GM18951 (cell line): ENCODE data around the gene NAGPA.

Experiments
- POLR2A ChIP-seq: IDR thresholded peaks from 4 replicates; pipeline ENCODE4 v1.6.1; 2011; ENCODE audit warnings: mild to moderate bottlenecking; ENCODE audit not compliant: insufficient read length, insufficient read depth; ENCODE audit errors: extremely low read depth
- in situ Hi-C: fragments of 300-500 bp; cut with MboI; formaldehyde crosslinking; loops from one replicate; pipeline ENCODE4 v1.12.0; 2022; ENCODE audit warnings: low sequenced_read_pairs, mixed read lengths, inconsistent platforms; ENCODE audit not compliant: unreplicated experiment

The NAGPA gene

DNA sequence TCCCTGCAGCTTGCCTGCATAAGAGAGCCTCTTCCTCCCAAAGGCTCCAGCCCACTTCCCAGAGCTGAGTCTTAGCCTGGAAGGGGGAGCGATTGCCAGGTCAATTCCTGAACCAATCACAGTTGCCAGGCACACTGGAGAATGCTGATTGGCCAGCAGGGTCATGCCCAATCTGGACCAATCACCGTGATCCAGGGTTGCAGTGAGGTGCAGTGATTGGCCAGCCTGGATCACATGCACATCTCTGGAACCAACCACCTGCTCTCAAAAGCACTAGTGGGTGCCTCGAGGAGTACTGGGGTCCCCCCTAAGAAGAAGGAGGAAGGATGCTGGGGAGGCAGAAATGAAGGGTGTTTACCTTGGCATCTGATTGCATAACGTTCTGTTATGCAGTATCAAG is 18.4 kb downstream of the NAGPA start:
- in situ Hi-C loops = no loop called here
- TF ChIP-seq POLR2A = no peak

DNA sequence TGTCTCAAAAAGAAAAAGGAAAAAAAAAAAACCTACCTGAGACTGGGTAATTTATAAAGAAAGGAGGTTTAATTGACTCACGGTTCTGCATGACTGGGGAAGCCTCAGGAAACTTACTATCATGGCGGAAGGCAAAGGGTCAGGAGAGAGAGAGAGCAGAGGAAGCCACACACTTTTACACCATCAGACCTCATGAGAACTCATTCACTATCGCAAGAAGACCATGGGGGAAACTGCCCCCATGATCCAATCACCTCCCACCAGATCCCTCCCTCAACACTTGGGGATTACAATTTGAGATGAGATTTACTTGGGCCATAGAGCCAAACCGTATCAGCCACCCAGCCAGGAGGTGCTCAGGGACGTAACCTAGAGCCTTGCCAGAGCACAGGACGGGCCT is 20.8 kb downstream of the NAGPA start:
- in situ Hi-C loops = no loop called here
- no peak for TF ChIP-seq POLR2A

DNA sequence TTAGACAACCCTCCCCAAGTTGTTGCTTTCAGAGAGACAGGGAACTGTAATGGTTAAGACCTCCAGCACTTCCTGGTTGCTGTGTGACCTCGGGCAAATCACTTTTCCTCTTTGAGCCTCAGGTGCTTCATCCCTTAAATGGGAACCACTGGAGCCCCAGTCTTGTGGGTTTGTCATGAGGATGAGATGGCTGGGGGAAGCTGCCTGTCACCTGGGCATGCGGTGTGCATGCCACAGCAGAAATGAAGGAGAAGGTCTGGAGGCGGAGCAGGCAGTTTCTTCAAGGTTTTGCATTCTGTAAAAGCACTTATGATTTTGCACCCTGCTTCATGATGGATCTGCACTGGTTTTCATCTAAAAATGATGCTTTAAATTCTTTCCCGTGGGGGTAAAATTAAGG is 22.1 kb downstream of the NAGPA start:
- TF ChIP-seq POLR2A = no peak
- in situ Hi-C loops = no loop called here

DNA sequence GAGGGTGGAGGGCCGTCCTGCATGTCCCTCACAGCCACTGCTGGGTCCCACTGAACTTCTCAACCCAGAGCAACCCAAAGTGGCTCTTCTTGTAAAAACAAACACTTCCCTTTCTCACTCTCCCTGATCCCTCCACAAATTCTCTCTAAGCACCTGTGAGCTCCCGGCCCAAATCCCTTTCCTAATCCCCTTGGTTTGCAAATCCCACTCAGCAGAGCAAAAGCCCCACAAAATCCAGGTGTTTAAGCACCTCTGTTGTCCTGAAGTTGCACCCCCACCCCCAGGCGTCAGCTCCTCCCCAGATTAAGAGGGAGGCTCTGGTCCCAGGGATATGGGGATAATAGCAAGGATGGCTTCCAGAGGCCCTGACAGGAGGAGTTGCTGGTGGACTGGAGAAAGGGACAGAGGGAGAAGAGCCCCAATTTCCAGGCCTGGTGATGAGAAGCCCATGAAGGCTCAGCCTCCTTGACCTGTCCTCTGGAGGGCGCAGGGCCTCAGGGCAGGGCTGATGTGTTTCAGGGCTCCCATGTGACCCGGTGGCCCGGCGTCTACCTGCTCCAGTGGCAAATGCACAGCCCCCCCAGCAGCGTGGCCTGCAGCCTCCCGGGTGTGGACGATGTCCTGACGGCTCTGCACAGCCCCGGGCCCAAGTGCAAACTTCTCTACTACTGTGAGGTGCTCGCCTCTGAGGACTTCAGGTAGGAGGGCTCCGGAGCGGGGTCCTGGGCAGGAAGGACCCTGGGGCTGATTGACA is 23.0 kb downstream of the NAGPA start:
- in situ Hi-C loops = no loop called here
- TF ChIP-seq POLR2A = no peak

DNA sequence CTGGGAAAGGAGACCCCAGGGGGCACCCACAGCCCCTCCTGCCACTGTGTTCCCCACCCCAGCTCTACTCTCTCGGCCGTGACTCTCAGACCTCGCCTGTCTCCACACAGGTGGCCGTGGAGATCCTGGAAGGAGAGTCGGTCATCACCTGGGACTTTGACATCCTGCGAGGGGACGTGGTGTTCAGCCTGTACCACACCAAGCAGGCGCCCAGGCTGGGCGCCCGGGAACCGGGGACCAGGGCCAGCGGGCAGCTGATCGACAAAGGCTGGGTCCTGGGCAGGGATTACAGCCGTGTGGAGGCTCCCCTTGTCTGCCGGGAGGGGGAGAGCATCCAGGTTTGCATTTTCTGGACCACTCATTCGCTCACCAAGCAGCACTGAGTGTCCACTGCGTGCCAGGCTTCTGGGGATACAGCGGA is 25.4 kb downstream of the NAGPA start:
- in situ Hi-C loops = no loop called here
- no peak for TF ChIP-seq POLR2A

DNA sequence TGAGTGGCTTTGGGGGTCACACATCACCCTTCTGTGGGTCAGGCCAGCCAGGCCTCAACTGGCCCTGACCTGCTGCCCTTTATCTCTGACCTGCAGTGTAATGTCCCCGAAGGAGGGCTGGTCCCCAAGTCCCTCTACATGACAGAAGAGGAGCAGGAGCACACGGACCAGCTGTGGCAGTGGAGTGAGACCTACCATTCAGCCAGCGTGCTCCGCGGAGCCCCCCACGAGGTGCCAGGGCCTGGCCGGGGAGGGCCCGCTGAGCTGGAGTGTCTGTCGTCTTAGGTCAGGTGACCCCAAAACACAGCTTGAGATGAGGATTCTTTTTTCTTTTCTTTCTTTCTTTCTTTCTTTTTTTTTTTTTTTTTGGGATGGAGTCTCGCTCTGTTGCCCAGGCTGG is 26.5 kb downstream of the NAGPA start:
- in situ Hi-C loops = no loop called here
- TF ChIP-seq POLR2A = no peak

DNA sequence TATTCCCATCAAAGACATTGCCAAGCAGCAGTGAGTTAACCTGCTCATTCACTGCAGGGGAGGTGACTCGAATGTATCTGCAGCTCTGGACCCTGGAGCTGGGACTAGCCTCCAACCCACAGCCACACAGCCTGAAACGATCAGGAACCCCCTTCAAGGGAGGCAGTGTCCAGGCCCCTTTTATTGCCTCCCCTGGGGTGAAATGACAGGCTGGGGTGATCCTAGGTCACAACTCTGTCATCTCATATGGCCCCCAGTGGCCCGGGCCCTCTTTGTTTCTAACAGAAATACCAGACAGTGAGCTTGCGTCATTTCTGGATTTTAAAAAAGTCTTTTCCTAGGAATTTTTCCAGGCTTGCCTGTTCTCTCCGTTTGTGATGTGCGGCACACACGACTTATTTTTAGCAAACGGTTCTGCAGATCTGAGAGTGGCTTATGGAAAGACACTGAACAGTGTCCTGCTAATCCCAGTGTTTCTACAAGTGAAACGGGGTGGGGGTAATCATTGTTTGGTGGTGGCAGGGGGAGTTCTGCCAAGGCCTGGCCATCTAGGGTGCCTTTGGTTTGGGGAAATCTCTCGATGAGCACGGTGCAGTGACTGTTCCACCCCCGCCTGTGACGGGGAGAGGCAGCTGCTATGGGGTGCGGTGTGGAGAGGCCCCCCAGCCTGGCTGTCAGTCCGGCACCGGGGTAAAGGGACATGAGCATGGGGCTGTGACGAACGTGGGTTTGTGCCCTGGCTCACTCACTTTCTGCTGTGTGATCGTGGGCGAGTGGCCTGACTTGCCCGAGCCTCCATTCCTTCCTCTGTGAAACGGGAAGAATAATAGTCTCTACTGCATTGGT is 27.2 kb downstream of the NAGPA start:
- in situ Hi-C loops = no loop called here
- no peak for TF ChIP-seq POLR2A

DNA sequence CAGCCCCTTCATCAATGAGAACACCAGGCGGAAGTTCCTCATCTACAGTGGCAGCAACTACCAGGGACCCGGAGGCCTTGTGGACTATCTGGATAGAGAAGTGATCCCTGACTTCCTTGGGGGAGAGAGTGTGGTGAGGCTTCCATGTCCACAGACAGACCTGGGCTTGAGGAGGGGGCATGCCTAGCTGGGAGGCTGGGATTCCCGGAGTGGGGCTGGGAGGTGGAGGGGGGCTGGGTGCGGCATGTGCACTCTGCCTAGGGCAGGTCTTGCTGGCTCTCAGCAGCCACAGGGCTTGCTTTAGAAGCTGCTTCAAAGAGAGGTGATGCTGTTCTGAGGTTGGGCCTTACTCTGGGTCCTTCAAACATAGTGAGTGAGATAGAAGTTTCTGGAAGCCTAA is 27.8 kb downstream of the NAGPA start:
- in situ Hi-C loops = no loop called here
- TF ChIP-seq POLR2A = no peak

DNA sequence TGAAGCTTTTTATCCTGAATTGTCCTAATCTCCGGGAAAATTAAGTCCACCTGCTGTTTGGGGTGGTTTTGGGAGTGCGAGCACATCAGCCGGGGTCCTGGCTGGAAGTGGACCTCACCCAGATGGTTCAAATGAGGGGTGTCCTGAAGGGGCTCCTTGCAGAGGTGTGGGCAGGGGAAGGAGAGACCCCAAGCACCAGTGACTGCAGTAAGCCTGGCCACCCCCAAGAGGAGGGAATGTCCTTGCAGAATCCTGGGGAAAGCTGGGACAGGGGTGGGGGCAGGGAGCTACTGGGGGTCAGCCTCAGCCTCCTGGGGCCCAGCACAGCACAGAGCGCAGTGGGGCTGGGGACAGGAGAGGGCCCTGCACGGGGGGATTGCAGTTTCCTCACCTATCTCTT is 29.4 kb downstream of the NAGPA start:
- in situ Hi-C loops = no loop called here
- no peak for TF ChIP-seq POLR2A

DNA sequence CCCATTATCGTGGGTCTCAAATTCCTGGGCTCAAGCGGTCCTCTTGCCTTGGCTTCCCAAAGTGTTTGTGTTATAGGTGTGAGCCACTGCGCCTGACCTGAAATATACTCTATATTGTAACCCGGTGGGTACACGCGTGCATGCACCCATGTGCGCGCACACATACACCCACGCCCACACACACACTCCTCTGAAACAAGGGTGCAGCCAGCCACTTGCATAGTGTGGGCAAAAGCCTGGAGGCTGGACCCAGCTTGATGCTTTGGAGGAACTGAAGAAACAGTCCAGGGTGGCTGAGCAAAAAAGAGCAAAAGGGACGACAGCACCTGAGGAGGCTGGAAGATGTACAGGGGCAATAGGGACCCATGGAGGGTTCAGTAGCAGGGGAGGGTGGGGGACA is 29.9 kb downstream of the NAGPA start:
- in situ Hi-C loops = no loop called here
- TF ChIP-seq POLR2A = no peak

DNA sequence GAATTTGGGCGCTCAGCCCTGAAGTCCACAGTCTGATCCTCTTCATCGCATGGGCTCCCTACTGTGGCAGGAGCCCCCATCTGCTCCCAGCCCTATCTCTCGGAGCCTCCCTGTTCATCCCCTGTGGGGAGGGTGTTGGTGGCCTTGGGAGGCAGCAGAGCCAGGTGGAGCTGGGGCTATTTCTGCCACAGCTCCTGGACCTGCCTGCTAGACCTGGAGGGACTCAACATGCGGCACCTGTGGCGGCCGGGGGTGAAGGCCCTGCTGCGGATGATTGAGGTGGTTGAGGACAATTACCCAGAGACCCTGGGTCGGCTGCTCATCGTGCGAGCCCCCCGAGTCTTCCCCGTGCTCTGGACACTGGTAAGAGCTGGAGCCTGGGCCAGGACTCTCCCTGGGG is 30.5 kb downstream of the NAGPA start:
- in situ Hi-C loops = no loop called here
- no peak for TF ChIP-seq POLR2A

DNA sequence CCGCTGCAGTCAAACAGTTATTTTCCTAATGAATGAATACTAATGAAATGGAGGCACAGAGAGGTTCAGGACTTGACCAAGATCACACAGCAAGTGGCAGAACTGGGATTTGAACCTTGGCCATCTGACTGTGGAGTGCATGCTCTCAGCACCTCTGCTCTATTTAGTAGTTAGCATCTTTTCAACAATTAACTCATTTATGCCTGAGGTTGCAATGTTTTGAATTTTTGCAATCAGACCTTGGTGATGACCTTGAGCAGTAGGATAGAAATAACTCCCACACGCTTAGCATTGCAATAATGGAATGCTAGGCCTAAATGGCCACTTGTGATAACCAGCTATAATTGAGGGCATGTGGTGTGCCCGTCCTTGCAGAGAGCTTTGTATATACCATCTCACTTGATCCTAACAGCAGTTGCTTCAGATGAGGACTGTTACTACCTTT is 31.0 kb downstream of the NAGPA start:
- no peak for TF ChIP-seq POLR2A
- in situ Hi-C loops = no loop called here

DNA sequence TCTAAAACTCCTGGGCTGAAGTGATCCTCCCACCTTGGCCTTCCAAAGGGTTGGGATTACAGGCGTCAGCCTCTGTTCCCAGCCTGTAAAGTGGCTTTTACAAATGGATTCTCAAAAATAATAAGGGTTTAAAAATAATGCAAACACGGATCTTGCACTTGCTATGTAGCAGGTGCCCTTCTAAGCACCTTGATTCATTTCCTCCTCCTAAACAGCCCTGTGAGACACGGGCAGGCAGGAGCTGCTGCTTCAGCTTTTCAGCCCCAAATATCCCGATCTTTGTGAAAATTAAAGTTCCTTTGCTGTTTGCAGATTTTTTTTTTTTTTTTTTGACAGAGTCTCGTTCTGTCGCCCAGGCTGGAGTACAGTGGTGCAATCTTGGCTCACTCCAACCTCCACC is 31.7 kb downstream of the NAGPA start:
- TF ChIP-seq POLR2A = no peak
- in situ Hi-C loops = no loop called here

DNA sequence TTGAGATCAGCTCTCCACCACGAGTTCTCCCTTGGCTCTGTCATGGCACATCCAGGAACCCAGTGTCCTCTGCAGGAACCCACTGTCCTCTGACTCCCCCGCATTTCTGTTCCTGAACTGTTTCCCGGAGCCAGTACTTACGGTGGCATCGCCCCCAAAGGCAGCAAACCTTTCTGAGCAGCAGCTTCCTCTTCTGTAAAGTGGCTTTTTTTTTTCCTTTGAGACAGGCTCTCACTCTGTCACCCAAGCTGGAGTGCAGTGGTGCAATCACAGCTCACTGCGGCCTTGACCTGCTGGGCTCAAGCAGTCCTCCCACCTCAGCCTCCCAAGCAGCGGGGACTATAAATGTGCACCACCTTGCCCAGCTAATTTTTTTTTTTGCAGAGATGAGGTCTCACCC is 32.2 kb downstream of the NAGPA start:
- in situ Hi-C loops = no loop called here
- TF ChIP-seq POLR2A = no peak

DNA sequence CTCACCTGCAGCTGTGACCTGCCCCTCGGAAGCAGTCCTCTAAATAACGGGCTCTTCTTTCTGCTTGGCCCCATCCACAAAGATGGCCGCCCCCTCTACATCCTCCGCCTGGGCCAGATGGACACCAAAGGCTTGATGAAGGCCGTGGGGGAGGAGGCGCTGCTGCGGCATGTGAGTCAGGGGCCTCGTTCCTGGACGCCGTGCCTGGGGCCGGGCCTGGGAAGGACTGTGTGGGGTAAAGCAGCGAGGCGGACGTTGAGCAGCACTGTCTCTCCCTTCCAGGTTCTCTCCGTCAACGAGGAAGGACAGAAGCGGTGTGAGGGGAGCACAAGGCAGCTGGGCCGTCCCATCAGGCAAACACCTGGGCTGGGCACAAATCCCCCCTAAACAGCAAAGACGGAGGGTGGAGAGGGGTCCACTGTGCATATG is 33.1 kb downstream of the NAGPA start:
- in situ Hi-C loops = no loop called here
- TF ChIP-seq POLR2A = no peak
